Rectal smooth muscle tissue (tissue), 1 donor: Measurements from ENCODE around the gene NCBP3.

Source experiments
- H3K27ac ChIP-seq: one replicate; pipeline ENCODE4 v1.7.0; 2013; ENCODE audit warnings: low read depth, low read length, inconsistent platforms
- H3K27me3 ChIP-seq: one replicate; pipeline ENCODE4 v1.7.0; 2013; ENCODE audit warnings: low read length; ENCODE audit not compliant: control insufficient read depth, insufficient read depth
- H3K36me3 ChIP-seq: one replicate; pipeline ENCODE4 v1.7.0; 2013; ENCODE audit warnings: low read length; ENCODE audit not compliant: control insufficient read depth, insufficient read depth
- H3K4me1 ChIP-seq: one replicate; pipeline ENCODE4 v1.7.0; 2013; ENCODE audit warnings: low read length; ENCODE audit not compliant: control insufficient read depth, insufficient read depth
- H3K4me3 ChIP-seq: one replicate; pipeline ENCODE4 v1.7.0; 2013; ENCODE audit warnings: low read length
- H3K9ac ChIP-seq: one replicate; pipeline ENCODE4 v1.7.0; 2013; ENCODE audit warnings: low read length

The NCBP3 gene

GRCh38 chr17:3888343-3889171 lies 42.5 kb upstream of the NCBP3 start:
- H3K27ac ChIP-seq = peak overlapping the region; percentile 93
- H3K36me3 ChIP-seq = peaks cover 15% of the 10 kb centered on the region
- H3K4me1 ChIP-seq = peaks cover 49% of the 10 kb centered on the region
- peak overlapping the region; percentile 23 for H3K4me3 ChIP-seq
- no peak overlapping the region for H3K9ac ChIP-seq
- H3K27me3 ChIP-seq = no peaks in the 10 kb centered on the region

- H3K4me1 ChIP-seq = peaks cover 48% of the 10 kb centered on the region
- H3K9ac ChIP-seq = no peak overlapping the region
- H3K27me3 ChIP-seq = no peaks in the 10 kb centered on the region
- H3K4me3 ChIP-seq = peak overlapping the region; percentile 23
- peak overlapping the region; percentile 86 for H3K27ac ChIP-seq
- peaks cover 21% of the 10 kb centered on the region for H3K36me3 ChIP-seq
These were observed 41.8 kb upstream of the NCBP3 start for GRCh38 chr17:3887804-3888203.

GRCh38 chr17:3887394-3887793 lies 41.3 kb upstream of the NCBP3 start:
- Histone ChIP-seq H3K4me3 (no peak overlapping the region), H3K36me3 (peaks cover 21% of the 10 kb centered on the region)

GRCh38 chr17:3886776-3887175 lies 40.7 kb upstream of the NCBP3 start:
- Histone ChIP-seq H3K27me3 (no peaks in the 10 kb centered on the region), H3K36me3 (peaks cover 21% of the 10 kb centered on the region), H3K4me1 (peaks cover 45% of the 10 kb centered on the region), H3K27ac (no peak overlapping the region), H3K9ac (no peak overlapping the region), H3K4me3 (no peak overlapping the region)

More at GRCh38 chr17:3887394-3887793, 41.3 kb upstream of the NCBP3 start:
- Histone ChIP-seq H3K27ac (peak overlapping the region; percentile 86), H3K4me1 (peaks cover 48% of the 10 kb centered on the region), H3K9ac (no peak overlapping the region), H3K27me3 (no peaks in the 10 kb centered on the region)

GRCh38 chr17:3885970-3886369 lies 39.9 kb upstream of the NCBP3 start:
- no peak overlapping the region for H3K9ac ChIP-seq
- no peak overlapping the region for H3K4me3 ChIP-seq
- H3K4me1 ChIP-seq = peaks cover 37% of the 10 kb centered on the region
- peaks cover 21% of the 10 kb centered on the region for H3K36me3 ChIP-seq
- H3K27ac ChIP-seq = no peak overlapping the region
- H3K27me3 ChIP-seq = no peaks in the 10 kb centered on the region

- Histone ChIP-seq H3K4me3 (no peak overlapping the region), H3K27ac (no peak overlapping the region), H3K4me1 (peaks cover 30% of the 10 kb centered on the region), H3K27me3 (no peaks in the 10 kb centered on the region), H3K9ac (no peak overlapping the region), H3K36me3 (peaks cover 21% of the 10 kb centered on the region)
These were observed 39.2 kb upstream of the NCBP3 start for GRCh38 chr17:3885271-3885670.

- Histone ChIP-seq H3K9ac (no peak overlapping the region), H3K36me3 (peaks cover 21% of the 10 kb centered on the region)
These were observed 38.1 kb upstream of the NCBP3 start for GRCh38 chr17:3884188-3884587.

GRCh38 chr17:3882276-3882675 lies 36.2 kb upstream of the NCBP3 start:
- H3K4me1 ChIP-seq = peaks cover 3% of the 10 kb centered on the region
- H3K36me3 ChIP-seq = peaks cover 21% of the 10 kb centered on the region
- H3K27me3 ChIP-seq = no peaks in the 10 kb centered on the region
- H3K4me3 ChIP-seq = no peak overlapping the region
- H3K9ac ChIP-seq = no peak overlapping the region
- H3K27ac ChIP-seq = no peak overlapping the region

More at GRCh38 chr17:3884188-3884587, 38.1 kb upstream of the NCBP3 start:
- peaks cover 19% of the 10 kb centered on the region for H3K4me1 ChIP-seq
- H3K27ac ChIP-seq = no peak overlapping the region
- no peaks in the 10 kb centered on the region for H3K27me3 ChIP-seq
- no peak overlapping the region for H3K4me3 ChIP-seq

GRCh38 chr17:3880983-3881382 lies 34.9 kb upstream of the NCBP3 start:
- H3K4me3 ChIP-seq = no peak overlapping the region
- peaks cover 24% of the 10 kb centered on the region for H3K36me3 ChIP-seq
- H3K4me1 ChIP-seq = no peaks in the 10 kb centered on the region
- H3K9ac ChIP-seq = no peak overlapping the region
- H3K27me3 ChIP-seq = no peaks in the 10 kb centered on the region
- no peak overlapping the region for H3K27ac ChIP-seq

GRCh38 chr17:3879591-3880417 lies 33.8 kb upstream of the NCBP3 start:
- no peak overlapping the region for H3K27ac ChIP-seq
- no peaks in the 10 kb centered on the region for H3K27me3 ChIP-seq
- H3K4me3 ChIP-seq = no peak overlapping the region
- no peaks in the 10 kb centered on the region for H3K4me1 ChIP-seq
- no peak overlapping the region for H3K9ac ChIP-seq
- H3K36me3 ChIP-seq = peaks cover 21% of the 10 kb centered on the region

GRCh38 chr17:3879186-3879585 lies 33.1 kb upstream of the NCBP3 start:
- Histone ChIP-seq H3K27ac (no peak overlapping the region), H3K27me3 (no peaks in the 10 kb centered on the region), H3K36me3 (peaks cover 17% of the 10 kb centered on the region), H3K4me3 (no peak overlapping the region), H3K4me1 (no peaks in the 10 kb centered on the region), H3K9ac (no peak overlapping the region)

GRCh38 chr17:3877220-3877619 lies 31.2 kb upstream of the NCBP3 start:
- no peak overlapping the region for H3K4me3 ChIP-seq
- no peak overlapping the region for H3K27ac ChIP-seq
- H3K9ac ChIP-seq = no peak overlapping the region
- H3K4me1 ChIP-seq = no peaks in the 10 kb centered on the region
- H3K36me3 ChIP-seq = peaks cover 11% of the 10 kb centered on the region
- no peaks in the 10 kb centered on the region for H3K27me3 ChIP-seq
